HG02840 (cell line): ENCODE results near the gene SEC63.

Experiments used
- ATAC-seq: cut with Tn5 transposase; IDR thresholded peaks from one replicate; pipeline ENCODE4 v1.9.1; 2021; ENCODE audit warnings: mild to moderate bottlenecking, moderate library complexity, moderate number of reproducible peaks; ENCODE audit not compliant: unreplicated experiment, low FRiP score

The SEC63 gene

DNA sequence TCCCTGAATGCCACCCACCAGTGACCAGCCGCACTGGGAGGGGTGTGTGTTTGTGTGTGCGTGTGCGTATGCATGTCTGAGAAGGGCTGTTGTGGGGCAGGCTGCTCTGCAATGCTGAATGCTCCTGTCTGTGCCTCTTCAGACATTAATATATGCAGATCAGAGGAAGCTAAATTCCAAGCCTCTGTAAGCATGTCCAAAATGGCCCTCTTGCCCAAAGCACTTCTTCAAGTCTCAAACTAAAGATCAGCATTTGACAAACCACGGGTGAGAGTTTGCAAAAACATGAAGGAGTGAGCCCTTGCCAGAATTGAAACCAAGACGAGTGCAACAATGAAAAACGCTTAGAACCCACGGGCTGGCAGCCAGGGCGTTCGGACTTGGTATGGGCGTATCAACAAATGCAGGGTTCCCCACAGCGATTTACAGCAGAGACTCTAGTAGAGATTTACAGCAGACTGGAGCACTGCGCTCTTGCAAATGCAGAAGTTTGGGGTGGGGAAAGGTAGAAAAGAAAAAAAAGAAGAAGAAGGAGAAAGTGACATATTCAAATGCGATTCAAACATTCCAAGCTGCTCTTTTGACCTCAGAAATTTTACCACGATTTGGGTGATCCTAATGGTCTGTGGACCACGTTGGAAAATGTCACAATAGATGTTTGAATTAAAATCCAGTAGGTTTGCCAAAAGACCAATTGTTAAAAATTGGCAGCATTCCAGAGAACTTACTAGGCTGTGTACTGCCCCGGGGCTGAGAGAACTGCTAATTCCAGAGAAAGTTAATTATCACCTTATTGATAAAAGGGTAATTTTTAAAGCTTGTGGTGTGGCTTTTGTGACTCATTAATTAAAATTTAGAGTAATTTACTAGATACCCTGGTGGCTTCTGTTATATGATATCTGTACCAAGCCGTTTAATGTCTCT lies 137.4 kb downstream of the SEC63 start:
- ATAC-seq = no peak

DNA sequence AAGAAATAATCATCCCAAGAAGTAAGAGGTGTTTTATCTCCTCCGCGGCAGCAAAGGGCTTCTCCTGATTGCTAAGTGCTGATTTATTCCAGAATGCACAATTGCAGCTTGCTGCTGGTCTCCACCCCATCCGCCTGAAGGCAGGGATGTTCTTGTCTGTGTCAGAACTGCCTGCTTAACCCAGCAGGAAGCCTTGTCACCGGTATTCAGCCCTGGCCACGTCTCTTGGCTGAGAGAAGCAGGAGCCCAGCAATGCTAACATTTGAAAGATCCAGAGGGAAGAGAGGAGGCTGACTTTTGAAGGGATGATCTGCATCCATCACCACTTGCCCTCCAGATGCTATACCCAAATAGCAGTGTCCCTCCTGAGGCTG lies 138.1 kb downstream of the SEC63 start:
- ATAC-seq = no peak

DNA sequence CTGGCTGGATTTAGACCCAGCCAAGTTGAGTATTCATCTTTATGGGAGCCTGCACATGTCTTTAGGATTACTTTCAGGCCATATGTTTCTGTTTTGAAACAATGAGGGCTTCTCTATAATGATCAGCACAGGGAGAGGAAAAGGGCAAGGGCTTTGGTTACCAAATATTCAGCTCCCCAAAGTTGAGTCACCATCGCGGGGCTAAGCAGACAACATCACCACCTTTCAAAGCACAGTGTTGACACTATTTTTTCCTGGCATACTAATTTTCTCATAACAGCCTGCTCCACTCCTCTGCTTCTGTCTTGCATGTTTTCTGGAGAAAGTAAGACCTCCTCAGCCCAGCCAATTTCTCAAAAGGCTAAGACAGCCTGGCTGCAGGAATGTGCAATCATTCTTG lies 138.8 kb downstream of the SEC63 start:
- no peak for ATAC-seq

DNA sequence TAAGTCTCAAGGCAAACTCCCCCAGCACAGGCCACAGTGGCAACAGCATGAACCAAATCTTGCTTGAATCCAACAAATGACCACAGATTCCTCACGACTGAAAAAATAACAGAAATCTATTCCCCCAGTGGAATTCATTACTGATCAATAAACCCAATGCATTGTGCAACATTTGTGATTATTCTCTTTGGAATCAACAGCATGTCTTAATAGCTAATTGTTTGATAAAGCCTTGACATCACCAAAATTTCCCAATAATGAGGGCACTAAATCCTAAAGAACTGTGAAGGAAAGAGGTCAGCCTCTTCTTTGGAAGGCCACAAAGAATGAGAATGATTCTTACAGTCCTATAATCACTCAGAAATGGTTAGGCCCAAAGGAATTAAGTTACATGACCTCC lies 139.7 kb downstream of the SEC63 start:
- no peak for ATAC-seq

DNA sequence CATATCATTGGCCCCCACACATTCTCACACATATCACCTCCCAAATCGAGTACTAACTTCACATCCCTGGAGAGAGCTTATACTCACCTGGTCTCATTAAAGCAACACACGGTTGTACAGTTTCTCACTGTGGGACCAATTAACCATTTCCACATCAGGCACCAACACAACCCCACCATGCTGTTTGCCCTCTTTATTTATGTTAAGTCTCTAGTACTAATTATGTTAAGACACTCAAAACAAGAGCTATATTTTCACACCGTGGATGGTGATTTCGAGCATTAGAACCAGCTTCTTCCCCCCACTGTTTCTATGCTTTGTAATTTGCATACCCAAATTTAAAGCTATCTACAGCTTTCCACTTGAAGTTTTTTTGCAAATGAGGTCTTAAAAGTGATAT lies 140.2 kb downstream of the SEC63 start:
- no peak for ATAC-seq
